Gastroesophageal sphincter (tissue), 3 donors: ENCODE results near the gene COL18A1.

Experiments
- EP300 ChIP-seq: sonication (generic); formaldehyde crosslinking; IDR thresholded peaks from one replicate; pipeline ENCODE4 v1.6.1; 2017; ENCODE audit warnings: antibody characterized with exemption, mild to moderate bottlenecking
- POLR2A ChIP-seq, 2 donors: fragments of 450-650 bp; IDR thresholded peaks; one replicate each; pipeline ENCODE4 v1.6.1; 2017; ENCODE audit warnings: antibody characterized with exemption in 2 of 2, mild to moderate bottlenecking in 2 of 2, moderate library complexity in 1 of 2
- POLR2AphosphoS5 ChIP-seq: sonication (generic); formaldehyde crosslinking; IDR thresholded peaks from one replicate; pipeline ENCODE4 v1.6.1; 2017; ENCODE audit warnings: antibody characterized with exemption
- TF ChIP-seq, protein P1 (sequence below), 4 experiments: fragments of 200-600 bp in 2 of 4; fragments of 450-650 bp in 2 of 4; sonication (generic) in 1 of 4; IDR thresholded peaks; one replicate each; pipeline ENCODE4 v1.5.1; 2017 to 2019; ENCODE audit warnings: antibody characterized with exemption in 4 of 4, mild to moderate bottlenecking in 2 of 4, moderate library complexity in 2 of 4

GRCh38 chr21:45451091-45451740 lies 46.3 kb downstream of the COL18A1 start:
- TF ChIP-seq POLR2A (IDR thresholded peaks at IDR 0.05) (no peak), EP300 (no peak), POLR2AphosphoS5 (no peak)
- TF ChIP-seq, protein P1, sequence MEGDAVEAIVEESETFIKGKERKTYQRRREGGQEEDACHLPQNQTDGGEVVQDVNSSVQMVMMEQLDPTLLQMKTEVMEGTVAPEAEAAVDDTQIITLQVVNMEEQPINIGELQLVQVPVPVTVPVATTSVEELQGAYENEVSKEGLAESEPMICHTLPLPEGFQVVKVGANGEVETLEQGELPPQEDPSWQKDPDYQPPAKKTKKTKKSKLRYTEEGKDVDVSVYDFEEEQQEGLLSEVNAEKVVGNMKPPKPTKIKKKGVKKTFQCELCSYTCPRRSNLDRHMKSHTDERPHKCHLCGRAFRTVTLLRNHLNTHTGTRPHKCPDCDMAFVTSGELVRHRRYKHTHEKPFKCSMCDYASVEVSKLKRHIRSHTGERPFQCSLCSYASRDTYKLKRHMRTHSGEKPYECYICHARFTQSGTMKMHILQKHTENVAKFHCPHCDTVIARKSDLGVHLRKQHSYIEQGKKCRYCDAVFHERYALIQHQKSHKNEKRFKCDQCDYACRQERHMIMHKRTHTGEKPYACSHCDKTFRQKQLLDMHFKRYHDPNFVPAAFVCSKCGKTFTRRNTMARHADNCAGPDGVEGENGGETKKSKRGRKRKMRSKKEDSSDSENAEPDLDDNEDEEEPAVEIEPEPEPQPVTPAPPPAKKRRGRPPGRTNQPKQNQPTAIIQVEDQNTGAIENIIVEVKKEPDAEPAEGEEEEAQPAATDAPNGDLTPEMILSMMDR (IDR thresholded peaks at IDR 0.05): no peak
